K562 (cell line): ENCODE results near the gene KRABD2.

Experiments used
- ELF4 ChIP-seq: fragments of 450-650 bp; formaldehyde crosslinking; IDR thresholded peaks from 2 replicates; pipeline ENCODE4 v1.4.0; 2022; ENCODE audit warnings: missing genetic modification characterization
- FOS ChIP-seq: IDR thresholded peaks from 3 replicates; pipeline ENCODE4 v1.6.1; 2011; ENCODE audit not compliant: insufficient read length; ENCODE audit errors: extremely low read depth
- GTF3C2 ChIP-seq: IDR thresholded peaks from 3 replicates; pipeline ENCODE4 v1.6.1; 2011; ENCODE audit warnings: borderline replicate concordance, mild to moderate bottlenecking, moderate library complexity; ENCODE audit not compliant: insufficient read length; ENCODE audit errors: extremely low read depth
- HLTF ChIP-seq: fragments of 450-650 bp; IDR thresholded peaks from 2 replicates; pipeline ENCODE4 v1.6.1; 2016
- MCM3 ChIP-seq: fragments of 450-650 bp; IDR thresholded peaks from 2 replicates; pipeline ENCODE4 v1.6.1; 2016
- RAD21 ChIP-seq, 2 experiments: fragments of 250-450 bp in 1 of 2; fragments of 450-650 bp in 1 of 2; sonication (Bioruptor Pico) in 1 of 2; formaldehyde crosslinking in 1 of 2; IDR thresholded peaks in 1 of 2; conservative IDR thresholded peaks in 1 of 2; 2 replicates each; pipeline versions ENCODE4 v1.4.0 to v1.8.0; 2020 to 2022; ENCODE audit warnings: mild to moderate bottlenecking in 2 of 2, moderate library complexity in 1 of 2
- RB1 ChIP-seq: fragments of 450-650 bp; IDR thresholded peaks from 2 replicates; pipeline ENCODE4 v1.6.1; 2017; ENCODE audit warnings: low read depth, mild to moderate bottlenecking
- RBM25 ChIP-seq: fragments of 200-400 bp; formaldehyde crosslinking; IDR thresholded peaks from 2 replicates; pipeline ENCODE4 v1.6.1; 2018; ENCODE audit warnings: low read length, low read depth, moderate library complexity; ENCODE audit not compliant: severe bottlenecking
- RBM39 ChIP-seq: fragments of 200-400 bp; formaldehyde crosslinking; optimal IDR thresholded peaks from 2 replicates; pipeline ENCODE3; 2018; ENCODE audit warnings: low read depth, low read length
- SPI1 ChIP-seq: IDR thresholded peaks from 2 replicates; pipeline ENCODE4 v1.6.1; 2011; ENCODE audit warnings: low read depth, low read length, control low read depth, borderline replicate concordance
- ZNF239 ChIP-seq: fragments of 250-450 bp; sonication (Bioruptor Pico); IDR thresholded peaks from 2 replicates; pipeline ENCODE4 v1.4.0; 2020; ENCODE audit warnings: mild to moderate bottlenecking
- TF ChIP-seq, protein P1 (sequence below): fragments of 450-650 bp; IDR thresholded peaks from 2 replicates; pipeline ENCODE4 v1.6.1; 2018; ENCODE audit not compliant: partially characterized antibody
- TF ChIP-seq, protein P2 (sequence below): fragments of 450-650 bp; conservative IDR thresholded peaks from 2 replicates; pipeline ENCODE4 v1.6.1; 2016; ENCODE audit warnings: missing genetic modification characterization, low read depth, mild to moderate bottlenecking, control low read depth, missing compliant biosample characterization
- TF ChIP-seq, protein P3 (sequence below), 3 experiments: IDR thresholded peaks in 2 of 3; conservative IDR thresholded peaks in 1 of 3; 2 replicates each; pipeline ENCODE4 v1.5.1; 2011 to 2012; ENCODE audit warnings: low read length in 3 of 3, mild to moderate bottlenecking in 3 of 3, control low read depth in 2 of 3, improper control_type of control experiment in 1 of 3, inconsistent platforms in 1 of 3, low read depth in 1 of 3, mixed read lengths in 1 of 3, moderate library complexity in 1 of 3; ENCODE audit not compliant: insufficient read depth in 2 of 3

KRABD2 gene

DNA sequence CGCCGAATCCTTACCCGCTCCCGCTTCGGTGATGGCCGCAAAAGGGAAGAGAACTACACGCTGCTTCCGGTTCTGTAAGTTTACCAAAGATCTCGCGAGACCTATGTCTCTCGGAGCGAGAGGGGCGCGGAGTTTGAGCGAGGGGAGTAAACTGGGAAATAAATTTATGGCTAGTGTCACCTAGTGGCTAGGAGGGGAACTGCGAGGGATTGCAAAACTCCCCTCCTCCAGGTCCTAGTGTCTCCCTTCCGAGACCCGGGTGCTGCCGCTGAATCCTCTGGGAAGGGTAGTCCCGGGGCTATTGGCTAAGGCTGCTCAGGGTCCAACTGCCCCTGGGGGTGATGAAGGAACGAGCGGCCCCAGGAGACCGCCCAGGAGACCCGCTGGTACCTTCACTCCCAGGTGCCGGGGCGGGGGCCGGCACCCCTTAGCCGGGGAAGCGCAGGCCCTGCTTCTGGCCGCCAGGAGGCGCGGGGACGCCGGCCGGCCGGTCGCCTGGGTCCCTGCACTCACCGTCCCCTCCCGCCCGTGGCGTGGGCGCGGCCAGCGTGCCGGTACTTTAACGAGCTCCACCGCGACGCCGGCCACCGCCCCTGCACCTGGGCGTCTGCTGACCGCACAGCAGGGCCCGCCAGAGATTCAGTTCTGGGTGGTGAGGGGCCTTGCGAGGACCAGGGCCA is 6.8 kb upstream of the KRABD2 start, which contains the start of gene RPL26 (continued):
- TF ChIP-seq, protein P1, sequence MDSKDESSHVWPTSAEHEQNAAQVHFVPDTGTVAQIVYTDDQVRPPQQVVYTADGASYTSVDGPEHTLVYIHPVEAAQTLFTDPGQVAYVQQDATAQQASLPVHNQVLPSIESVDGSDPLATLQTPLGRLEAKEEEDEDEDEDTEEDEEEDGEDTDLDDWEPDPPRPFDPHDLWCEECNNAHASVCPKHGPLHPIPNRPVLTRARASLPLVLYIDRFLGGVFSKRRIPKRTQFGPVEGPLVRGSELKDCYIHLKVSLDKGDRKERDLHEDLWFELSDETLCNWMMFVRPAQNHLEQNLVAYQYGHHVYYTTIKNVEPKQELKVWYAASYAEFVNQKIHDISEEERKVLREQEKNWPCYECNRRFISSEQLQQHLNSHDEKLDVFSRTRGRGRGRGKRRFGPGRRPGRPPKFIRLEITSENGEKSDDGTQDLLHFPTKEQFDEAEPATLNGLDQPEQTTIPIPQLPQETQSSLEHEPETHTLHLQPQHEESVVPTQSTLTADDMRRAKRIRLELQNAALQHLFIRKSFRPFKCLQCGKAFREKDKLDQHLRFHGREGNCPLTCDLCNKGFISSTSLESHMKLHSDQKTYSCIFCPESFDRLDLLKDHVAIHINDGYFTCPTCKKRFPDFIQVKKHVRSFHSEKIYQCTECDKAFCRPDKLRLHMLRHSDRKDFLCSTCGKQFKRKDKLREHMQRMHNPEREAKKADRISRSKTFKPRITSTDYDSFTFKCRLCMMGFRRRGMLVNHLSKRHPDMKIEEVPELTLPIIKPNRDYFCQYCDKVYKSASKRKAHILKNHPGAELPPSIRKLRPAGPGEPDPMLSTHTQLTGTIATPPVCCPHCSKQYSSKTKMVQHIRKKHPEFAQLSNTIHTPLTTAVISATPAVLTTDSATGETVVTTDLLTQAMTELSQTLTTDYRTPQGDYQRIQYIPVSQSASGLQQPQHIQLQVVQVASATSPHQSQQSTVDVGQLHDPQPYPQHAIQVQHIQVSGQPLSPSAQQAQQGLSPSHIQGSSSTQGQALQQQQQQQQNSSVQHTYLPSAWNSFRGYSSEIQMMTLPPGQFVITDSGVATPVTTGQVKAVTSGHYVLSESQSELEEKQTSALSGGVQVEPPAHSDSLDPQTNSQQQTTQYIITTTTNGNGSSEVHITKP: peak; percentile 67
- peak; percentile 63 to 66 for TF ChIP-seq RAD21 (CRISPR knock-in tag; conservative IDR thresholded peaks at IDR 0.05 in 1 of 2, IDR thresholded peaks at IDR 0.05 in 1 of 2)
- TF ChIP-seq HLTF: no peak; the same call in 1 of the 2 replicates
- no peak for TF ChIP-seq GTF3C2
- no peak for TF ChIP-seq ZNF239 (CRISPR knock-in tag)
- TF ChIP-seq FOS: no peak
- TF ChIP-seq, protein P2, sequence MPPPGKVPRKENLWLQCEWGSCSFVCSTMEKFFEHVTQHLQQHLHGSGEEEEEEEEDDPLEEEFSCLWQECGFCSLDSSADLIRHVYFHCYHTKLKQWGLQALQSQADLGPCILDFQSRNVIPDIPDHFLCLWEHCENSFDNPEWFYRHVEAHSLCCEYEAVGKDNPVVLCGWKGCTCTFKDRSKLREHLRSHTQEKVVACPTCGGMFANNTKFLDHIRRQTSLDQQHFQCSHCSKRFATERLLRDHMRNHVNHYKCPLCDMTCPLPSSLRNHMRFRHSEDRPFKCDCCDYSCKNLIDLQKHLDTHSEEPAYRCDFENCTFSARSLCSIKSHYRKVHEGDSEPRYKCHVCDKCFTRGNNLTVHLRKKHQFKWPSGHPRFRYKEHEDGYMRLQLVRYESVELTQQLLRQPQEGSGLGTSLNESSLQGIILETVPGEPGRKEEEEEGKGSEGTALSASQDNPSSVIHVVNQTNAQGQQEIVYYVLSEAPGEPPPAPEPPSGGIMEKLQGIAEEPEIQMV (tag): no peak
- TF ChIP-seq RBM25: no peak
- TF ChIP-seq ELF4: no peak; the same call in 1 of the 2 replicates
- peak; percentile 34; the same call in 1 of the 2 replicates for TF ChIP-seq SPI1
- TF ChIP-seq, protein P3, sequence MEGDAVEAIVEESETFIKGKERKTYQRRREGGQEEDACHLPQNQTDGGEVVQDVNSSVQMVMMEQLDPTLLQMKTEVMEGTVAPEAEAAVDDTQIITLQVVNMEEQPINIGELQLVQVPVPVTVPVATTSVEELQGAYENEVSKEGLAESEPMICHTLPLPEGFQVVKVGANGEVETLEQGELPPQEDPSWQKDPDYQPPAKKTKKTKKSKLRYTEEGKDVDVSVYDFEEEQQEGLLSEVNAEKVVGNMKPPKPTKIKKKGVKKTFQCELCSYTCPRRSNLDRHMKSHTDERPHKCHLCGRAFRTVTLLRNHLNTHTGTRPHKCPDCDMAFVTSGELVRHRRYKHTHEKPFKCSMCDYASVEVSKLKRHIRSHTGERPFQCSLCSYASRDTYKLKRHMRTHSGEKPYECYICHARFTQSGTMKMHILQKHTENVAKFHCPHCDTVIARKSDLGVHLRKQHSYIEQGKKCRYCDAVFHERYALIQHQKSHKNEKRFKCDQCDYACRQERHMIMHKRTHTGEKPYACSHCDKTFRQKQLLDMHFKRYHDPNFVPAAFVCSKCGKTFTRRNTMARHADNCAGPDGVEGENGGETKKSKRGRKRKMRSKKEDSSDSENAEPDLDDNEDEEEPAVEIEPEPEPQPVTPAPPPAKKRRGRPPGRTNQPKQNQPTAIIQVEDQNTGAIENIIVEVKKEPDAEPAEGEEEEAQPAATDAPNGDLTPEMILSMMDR (IDR thresholded peaks at IDR 0.05 in 2 of 3, conservative IDR thresholded peaks at IDR 0.05 in 1 of 3; ENCODE audit: insufficient read depth in 2 of 3, low read depth in 1 of 3, low read length in 3 of 3): peak; percentile 84 to 93 (median 86)
- TF ChIP-seq RBM39: no peak
- peak; percentile 67; the same call in 1 of the 2 replicates for TF ChIP-seq RB1
- TF ChIP-seq MCM3: no peak
